GM12874 (cell line): ENCODE measurements around the gene ZNF296.

Source experiments
- CTCF ChIP-seq: IDR thresholded peaks from 2 replicates; pipeline ENCODE4 v1.5.1; 2011; ENCODE audit warnings: low read depth, mild to moderate bottlenecking, control low read depth, low read length, moderate library complexity; ENCODE audit not compliant: insufficient read depth

ZNF296 gene

DNA sequence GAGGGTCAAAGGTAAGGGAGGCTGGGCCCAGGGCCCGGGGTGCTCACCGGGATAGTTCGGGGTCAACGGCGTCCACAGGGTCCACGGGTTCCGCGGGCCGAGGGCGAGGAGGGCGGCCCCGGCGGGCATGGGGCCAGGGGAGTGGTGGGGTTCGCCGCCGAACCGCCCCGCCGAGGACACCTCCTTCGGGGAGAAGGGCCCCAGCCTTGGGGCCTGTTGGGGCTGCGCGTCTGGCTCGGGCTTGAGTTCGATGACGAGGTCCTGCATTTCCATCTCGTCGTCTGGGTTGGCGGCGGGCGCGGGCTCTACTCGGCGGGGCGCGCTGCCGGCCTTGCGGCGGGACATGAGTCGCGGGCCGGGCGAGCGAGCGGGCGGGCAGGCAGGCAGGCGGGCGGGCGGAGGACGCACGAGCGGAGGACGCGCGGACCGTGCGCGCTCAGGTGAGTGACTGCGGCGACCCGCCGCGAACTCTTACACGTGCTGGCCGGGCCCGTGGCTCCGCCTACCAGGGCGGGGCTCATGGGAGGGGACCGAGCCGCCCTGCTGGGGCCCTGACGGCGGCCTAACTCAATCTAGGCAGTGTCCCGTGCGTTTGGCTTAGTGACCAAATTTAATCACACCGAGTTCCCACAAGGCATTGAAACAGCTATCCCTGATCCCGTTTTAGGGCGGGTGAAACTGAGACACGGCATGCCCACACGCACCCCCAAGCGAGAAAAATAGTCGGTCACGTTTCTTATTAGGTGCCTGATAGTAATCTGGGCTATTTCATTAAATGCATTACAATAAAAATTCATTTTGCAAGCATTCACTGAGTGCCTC lies at the start of gene ZNF296:
Gene ZNF296 (minus strand): TSS at position 450 of the 822 bp plus-strand sequence. CDS start 105 bp downstream, at position 345.
- TF ChIP-seq CTCF = no peak

DNA sequence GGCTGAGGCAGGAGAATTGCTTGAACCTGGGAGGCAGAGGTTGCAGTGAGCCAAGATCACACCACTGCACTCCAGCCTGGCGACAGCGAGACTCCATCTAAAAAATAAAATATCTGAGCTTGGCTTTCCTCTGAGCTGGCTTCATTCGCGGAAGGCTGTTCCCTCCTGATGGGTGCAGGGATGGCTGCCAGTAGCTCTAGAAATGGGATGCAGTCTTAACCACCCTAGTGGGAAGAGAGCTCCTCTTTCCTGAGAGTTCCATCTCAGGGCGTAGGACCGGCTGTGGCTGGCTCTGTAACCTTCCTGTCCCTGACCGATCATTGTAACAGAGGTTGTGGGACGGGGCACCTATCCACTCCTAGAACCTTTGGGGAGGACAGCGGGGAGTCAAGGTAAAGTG lies 49.1 kb upstream of the ZNF296 start:
- TF ChIP-seq CTCF = no peak

- TF ChIP-seq CTCF = no peak
These were observed 47.7 kb upstream of the ZNF296 start for GRCh38 chr19:45124021-45124420.

DNA sequence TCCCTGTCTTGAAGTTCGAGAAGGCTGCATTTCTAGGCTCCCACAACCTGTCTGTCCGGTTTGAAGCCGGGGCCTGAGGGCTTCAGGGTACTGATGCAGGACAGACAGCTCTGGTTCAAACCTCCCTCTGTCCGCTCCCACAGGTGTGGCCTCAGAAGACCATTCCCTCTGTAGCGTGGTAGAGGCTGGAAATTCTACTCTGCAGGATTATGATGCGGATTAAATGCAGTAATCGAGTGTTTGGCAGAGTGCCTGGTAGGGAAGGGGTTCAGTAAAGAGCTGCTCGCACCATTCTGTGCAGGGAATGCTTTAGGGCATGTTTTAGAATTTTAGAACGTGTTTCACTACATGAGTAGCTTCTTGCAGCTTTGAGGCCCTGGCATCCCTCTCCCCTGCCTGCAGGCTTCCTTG lies 47.2 kb upstream of the ZNF296 start:
- TF ChIP-seq CTCF = no peak

DNA sequence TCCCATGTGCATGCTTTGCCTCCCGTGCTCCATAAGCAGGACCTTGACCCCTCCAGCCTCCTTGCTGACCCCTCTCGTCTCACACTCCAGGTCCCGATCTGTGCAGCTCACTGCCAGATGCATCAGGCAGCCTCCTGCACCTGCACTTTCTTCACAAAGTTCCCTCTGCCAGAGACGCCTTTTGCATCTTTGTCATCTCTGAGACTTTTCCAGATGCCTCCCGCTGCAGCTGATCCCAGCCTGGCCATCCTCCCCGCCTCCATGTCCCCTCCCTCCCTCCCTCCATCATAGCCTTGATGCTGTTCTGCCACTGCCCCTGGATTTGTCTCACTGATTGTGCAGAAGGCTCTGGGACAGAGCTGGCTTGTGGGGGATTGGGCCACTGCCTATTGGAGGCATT lies 46.6 kb upstream of the ZNF296 start:
- TF ChIP-seq CTCF = no peak

DNA sequence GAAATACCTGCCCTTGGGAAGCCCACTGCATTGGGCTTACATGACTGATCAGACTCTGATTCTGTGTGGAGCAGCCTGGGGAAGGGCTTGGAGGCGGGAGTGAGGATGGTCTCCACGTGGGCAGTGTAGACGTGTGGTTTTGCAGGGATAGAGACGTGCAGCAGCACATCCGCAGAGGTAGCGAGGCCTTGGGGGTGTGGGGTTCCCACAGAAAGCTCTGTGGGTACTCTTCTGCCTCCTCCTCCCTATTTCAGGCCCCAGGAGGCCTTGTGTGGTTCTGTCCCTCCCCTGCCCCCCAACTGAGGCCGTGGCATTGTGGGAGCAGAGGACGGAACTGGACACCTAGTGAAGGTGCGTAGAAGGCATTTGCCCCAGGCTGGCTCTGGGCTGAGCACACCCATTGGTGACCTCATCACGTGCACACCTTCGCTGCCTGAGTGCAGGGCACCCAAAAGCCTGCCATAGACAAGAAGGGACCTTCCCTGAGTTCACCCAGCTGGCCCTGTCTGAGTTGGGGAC lies 45.6 kb upstream of the ZNF296 start:
- TF ChIP-seq CTCF = no peak

DNA sequence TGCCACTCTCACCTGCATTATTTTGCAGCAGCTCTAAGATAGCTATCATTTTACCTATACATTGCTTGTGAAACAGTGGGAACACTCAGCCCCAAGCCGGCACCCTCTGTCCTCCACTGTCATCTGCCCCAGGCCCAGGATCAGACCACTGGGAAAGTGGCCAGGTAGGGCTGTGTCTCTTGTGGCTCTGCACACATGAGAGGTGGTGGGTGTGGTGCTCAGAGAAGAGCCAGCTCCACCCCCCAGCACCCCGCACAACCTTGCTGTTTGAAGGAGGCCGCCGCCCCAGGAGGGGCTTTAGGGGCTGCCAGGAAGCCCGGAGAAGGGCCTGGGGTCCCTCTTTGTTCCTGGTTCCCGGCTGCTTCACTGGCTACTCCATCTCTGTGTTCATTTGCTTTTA lies 43.3 kb upstream of the ZNF296 start:
- TF ChIP-seq CTCF = no peak
